ENCODE data around the gene LCP1.
"Not testable (repeated sequence)": the region's sequence is repeated elsewhere in the genome, so short reads cannot be mapped to it uniquely, and the experiment has no call there.

LCP1 gene

DNA sequence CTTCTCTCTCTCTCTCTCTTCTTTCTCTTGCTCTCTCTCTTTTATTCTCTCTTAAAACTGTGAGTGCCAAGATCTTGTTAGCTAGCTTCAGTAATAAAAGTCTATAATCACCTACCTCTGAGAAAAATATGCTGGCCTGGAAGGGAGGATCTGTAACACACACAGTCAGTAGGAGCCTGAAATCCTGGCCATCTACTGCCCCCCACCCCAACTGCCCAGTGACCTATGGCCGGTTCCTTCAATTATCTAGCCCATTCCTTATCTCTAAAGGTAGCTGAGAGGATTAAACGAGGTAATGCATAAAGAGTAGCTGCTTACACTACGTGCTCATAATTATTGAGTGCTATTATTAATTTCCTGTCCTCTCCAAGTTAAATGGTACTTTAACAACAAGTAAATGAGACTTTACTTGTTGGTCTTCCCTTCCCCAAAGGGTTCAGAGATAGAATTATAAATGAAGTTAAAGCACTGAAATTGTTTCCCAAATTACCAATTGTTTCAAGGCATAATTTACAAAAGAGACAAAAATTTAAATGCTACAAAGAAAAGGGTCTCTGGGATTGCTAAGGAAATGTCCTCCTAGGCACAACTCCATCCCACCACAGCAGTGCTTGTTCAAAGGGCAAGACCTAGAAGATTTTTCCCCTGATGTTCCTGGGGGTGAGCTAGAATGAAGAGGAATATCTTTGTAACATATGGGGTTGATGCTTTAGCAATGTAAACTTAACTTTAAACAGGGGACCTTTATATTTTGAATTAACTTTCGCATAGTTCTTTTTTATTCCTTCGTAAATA lies 1.8 kb downstream of the LCP1 start:
- DNase-seq, result no peak

DNA sequence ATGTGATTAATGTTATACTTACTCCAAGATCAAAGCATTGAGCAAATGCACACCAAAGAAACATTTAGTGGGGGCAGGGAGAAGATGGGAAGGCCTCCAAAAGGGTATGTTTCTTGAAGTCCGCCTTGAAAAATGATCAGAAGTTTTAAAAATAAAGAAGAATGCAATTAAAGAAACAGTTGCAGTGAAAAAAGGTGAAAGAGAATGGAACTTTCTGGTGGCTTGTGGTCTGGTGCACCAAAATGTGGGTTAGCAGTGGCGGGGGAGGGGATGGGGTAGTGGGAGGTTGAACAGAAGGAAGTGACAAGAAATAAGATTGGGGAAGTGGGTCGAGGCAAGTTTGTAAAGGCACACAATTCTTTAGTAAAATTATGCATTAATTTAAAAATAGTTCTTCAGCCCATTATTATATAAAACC lies 2.5 kb downstream of the LCP1 start:
- DNase-seq, result no peak

GRCh38 chr13:46178821-46179220 lies 3.2 kb downstream of the LCP1 start:
- DNase-seq, result no peak

DNA sequence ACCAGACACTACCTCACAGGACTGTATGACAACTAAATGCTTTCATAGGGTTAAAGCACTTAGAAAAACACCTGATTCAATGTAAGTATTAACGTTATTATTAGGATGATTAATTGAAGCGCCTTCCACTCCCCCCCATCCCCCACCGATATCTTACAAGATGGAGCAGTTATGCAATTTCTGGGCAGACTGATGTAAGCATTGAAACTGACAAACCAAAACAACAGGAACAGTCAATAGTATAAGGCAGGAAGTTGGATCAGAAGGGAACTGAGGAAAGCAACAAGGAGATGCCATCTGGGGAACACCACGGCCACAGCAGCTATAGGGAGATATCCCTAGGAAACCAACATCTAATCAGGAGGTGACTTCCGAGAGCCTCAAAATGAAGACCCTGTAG lies 3.8 kb downstream of the LCP1 start:
- no peak for DNase-seq

DNA sequence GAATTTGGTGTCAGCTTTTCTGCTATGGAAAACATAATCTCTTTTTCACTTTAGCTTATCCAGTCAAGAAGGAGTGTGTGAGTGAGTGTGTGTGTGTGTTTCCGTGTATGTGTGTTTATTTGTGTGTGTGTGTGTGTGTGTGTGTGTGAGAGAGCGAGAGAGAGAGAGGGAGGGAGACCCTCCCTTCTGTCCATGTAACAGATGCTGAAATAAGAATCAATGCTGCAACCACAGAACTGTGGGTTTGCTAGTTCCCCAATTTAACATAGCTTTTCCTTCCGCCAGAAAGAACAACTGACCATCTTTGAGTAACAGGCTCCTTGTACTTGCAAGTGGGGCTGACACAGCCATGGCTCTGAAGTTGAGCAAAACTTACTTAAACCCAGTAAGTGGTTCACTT lies 5.2 kb downstream of the LCP1 start:
- no peak for DNase-seq

- no peak for DNase-seq
Measured at GRCh38 chr13:46173656-46174055, 8.3 kb downstream of the LCP1 start.

GRCh38 chr13:46172531-46172991 lies 9.4 kb downstream of the LCP1 start:
- no peak for DNase-seq

DNA sequence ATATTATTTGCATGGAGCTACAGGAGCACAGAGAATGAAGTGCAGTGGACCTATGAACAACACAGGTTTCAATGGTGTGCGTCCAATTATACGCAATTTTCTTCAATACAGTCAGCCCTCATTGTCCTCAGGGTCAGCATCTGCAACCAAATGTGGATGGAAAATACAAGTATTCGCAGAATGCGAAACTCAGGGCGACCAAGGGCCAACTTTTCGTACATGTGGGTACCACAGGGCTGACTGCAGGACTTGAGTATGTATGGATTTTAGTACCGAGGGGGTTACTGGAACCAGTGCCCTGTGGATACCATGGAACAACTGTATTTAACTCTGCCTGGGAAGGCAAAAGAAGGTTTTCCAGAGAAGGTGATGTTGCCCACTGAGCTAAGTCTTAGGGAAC lies 10.2 kb downstream of the LCP1 start:
- DNase-seq, result no peak

DNA sequence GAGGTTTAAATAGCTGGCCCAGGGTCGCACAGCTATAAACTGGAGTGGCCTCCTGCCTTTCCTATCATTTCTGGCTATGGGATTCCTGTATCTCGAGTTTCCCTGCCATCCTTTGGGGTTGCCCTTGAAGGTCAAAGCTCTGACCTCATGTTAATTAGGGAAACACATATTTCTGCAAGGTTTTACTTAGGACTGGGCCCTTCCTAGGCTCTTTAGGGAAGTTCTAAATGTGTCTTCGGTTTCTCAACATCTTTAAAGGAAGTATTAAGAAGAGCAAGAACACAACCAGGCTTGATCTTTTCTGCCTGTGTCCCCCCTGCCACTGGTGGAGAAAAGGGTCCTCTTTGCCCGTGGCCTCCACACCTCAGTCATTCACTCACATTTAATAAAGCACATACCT lies 10.8 kb downstream of the LCP1 start:
- no peak for DNase-seq

- DNase-seq, result no peak
Measured at GRCh38 chr13:46170687-46171086, 11.3 kb downstream of the LCP1 start.

- DNase-seq, result no peak
Measured at GRCh38 chr13:46170268-46170667, 11.7 kb downstream of the LCP1 start.

DNA sequence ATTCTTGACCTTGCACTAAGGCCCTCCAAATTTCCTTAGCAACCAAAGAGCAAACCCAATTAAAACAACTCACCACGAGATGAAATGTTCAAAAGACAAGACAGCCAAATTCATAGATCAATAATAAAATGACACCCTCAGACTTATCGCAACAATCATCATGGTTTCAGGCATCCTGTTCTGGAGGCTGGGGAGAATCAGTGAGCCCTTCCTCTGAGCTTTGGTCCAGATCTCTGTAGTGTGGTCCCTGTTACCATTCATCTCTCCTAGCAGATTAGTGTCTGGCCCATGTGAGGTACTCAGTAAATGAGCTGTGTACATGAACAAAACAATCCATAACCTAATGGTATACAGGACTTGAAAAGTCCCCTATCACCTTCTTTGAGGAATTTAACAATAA lies 12.2 kb downstream of the LCP1 start:
- no peak for DNase-seq

GRCh38 chr13:46168783-46169182 lies 13.2 kb downstream of the LCP1 start:
- DNase-seq, result no peak

DNA sequence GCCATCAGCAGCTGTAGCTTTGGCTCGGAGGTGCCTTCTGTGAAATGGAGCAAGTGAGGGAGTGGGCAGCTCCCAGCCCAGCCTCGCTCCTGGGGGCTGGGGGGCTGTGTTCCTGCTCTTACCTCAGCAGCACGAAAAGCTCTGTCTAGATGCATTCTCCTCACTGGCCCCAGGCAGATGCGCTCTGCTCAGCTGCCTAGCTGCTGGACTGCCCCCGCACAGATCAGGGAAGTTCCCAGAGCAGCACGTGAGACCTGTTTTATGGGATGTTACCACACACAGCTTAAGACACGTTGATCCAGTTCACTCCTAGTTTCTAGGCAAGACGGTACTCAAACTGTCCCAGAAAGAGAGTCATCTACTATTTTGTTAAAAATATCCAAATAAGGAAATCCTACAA lies 13.6 kb downstream of the LCP1 start:
- no peak for DNase-seq

- DNase-seq, result no peak
Measured at GRCh38 chr13:46166947-46167610, 14.9 kb downstream of the LCP1 start.

- no peak for DNase-seq
Measured at GRCh38 chr13:46166224-46166584, 15.8 kb downstream of the LCP1 start.

GRCh38 chr13:46165485-46166223 lies 16.3 kb downstream of the LCP1 start:
- no peak for DNase-seq

- no peak for DNase-seq
Measured at GRCh38 chr13:46164661-46165060, 17.3 kb downstream of the LCP1 start.

DNA sequence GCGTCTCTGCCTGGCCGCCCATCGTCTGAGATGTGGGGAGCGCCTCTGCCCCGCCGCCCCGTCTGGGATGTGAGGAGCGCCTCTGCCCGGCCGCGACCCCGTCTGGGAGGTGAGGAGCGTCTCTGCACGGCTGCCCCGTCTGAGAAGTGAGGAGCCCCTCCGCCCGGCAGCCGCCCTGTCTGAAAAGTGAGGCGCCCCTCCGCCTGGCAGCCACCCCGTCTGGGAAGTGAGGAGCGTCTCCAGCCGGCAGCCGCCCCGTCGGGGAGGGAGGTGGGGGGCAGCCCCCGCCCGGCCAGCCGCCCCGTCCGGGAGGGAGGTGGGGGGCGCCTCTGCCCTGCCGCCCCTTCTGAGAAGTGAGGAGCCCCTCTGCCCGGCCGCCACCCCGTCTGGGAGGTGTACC lies 19.2 kb downstream of the LCP1 start:
- DNase-seq, result not testable (repeated sequence)

GRCh38 chr13:46160471-46161066 lies 21.4 kb downstream of the LCP1 start:
- no peak for DNase-seq

DNA sequence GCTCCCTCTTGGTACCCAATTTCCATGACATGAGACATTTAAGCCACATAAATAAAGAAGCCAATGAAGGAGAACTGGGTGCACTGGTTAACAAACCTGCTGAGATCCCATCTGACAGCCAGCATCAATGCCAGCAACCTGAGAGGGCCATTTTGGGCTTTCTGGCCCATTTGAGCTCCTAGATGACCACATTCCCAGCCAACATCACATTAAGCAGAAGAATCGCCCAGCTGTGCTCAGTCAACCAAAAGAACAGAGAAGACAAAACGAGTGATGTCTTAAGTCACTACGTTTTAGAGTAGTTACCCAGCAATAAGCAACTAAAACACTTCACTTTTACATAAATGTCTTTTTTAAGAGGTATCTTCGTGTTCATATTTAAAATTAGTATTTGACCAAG lies 21.9 kb downstream of the LCP1 start:
- no peak for DNase-seq

DNA sequence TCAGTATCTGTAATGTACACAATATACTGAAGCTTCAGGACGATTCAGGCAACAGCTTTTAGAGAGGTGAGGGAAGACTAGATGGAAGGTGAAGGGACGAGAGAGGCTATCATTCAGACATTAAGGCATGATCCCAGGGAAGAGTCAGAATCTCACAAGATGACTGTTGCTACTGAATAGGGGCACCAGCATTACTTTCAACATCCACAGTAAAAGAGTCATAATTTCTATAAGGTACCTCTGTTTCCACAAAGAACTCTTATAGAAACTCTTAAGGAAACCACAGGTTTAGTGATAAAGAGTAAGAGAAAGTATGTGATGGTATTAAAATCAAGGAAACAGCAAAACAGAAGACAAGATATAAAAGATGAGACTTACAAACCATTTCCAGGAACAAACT lies 23.0 kb downstream of the LCP1 start:
- DNase-seq, result no peak

- no peak for DNase-seq
Measured at GRCh38 chr13:46158222-46158621, 23.8 kb downstream of the LCP1 start.

Measured in cortex of kidney (tissue), 1 donor.